ENCODE results near the gene DPF3.

DNA sequence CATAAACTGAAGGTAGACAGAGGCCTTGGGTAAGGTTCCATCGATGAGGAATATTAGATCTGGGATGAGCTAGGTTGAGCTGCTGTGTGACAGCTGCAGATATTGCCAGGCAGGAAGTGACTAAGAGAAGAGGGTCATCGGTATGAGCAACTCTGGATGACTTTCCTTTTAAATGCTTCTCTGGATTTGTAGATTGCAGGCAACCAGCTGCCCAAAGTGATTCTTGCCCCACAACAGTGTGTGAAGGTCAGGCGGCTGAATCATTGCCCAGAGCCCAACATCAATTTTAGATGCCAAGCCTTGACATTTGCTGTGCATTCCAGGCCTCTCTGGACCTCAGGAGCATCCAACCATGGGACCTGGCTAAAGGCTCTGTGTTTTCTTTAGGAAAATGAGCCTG is 255.9 kb downstream of the DPF3 start:
- TF ChIP-seq, protein P1, sequence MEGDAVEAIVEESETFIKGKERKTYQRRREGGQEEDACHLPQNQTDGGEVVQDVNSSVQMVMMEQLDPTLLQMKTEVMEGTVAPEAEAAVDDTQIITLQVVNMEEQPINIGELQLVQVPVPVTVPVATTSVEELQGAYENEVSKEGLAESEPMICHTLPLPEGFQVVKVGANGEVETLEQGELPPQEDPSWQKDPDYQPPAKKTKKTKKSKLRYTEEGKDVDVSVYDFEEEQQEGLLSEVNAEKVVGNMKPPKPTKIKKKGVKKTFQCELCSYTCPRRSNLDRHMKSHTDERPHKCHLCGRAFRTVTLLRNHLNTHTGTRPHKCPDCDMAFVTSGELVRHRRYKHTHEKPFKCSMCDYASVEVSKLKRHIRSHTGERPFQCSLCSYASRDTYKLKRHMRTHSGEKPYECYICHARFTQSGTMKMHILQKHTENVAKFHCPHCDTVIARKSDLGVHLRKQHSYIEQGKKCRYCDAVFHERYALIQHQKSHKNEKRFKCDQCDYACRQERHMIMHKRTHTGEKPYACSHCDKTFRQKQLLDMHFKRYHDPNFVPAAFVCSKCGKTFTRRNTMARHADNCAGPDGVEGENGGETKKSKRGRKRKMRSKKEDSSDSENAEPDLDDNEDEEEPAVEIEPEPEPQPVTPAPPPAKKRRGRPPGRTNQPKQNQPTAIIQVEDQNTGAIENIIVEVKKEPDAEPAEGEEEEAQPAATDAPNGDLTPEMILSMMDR (IDR thresholded peaks at IDR 0.05; ENCODE audit: low read length) = no peak
- no peak for TF ChIP-seq EZH2 (optimal IDR thresholded peaks at IDR 0.05; ENCODE audit: low read depth, low read length)
